Activated CD4-positive, alpha-beta T cell treated with anti-CD3 and anti-CD28 coated beads, Interleukin-2, amount 10 ng/mL, durations not matched to agents 24 days and 14 days (primary cell): Measurements from ENCODE around the gene RND2. TPM values are rescaled to one million over a fixed set of nuclear protein-coding genes. Genes with fewer than 3 reads are reported as not detected.
"Not testable (repeated sequence)": the region's sequence is repeated elsewhere in the genome, so short reads cannot be mapped to it uniquely, and the experiment has no call there.

Experiments
- DNase-seq: peaks from one replicate; pipeline ENCODE4 v3.0.0; 2022
- H3K27ac Mint-ChIP-seq: one replicate; pipeline ENCODE4 v1.8.0; 2022; ENCODE audit warnings: mild to moderate bottlenecking, mixed read lengths
- H3K27me3 Mint-ChIP-seq: one replicate; pipeline ENCODE4 v1.8.0; 2022; ENCODE audit warnings: mixed read lengths
- H3K36me3 Mint-ChIP-seq: one replicate; pipeline ENCODE4 v1.8.0; 2022; ENCODE audit warnings: low read depth, mild to moderate bottlenecking, mixed read lengths
- H3K4me1 Mint-ChIP-seq: one replicate; pipeline ENCODE4 v1.8.0; 2021; ENCODE audit warnings: mixed read lengths
- H3K4me3 Mint-ChIP-seq: one replicate; pipeline ENCODE4 v1.8.0; 2022; ENCODE audit warnings: mild to moderate bottlenecking, moderate library complexity, mixed read lengths
- H3K9me3 Mint-ChIP-seq: one replicate; pipeline ENCODE4 v1.8.0; 2021; ENCODE audit warnings: mixed read lengths
- intact Hi-C: fragments of 100-400 bp; cut with micrococcal nuclease; formaldehyde crosslinking; loops from one replicate; pipeline ENCODE4 v1.15.1; 2023
- total RNA-seq: library from RNA; stranded (reverse); gene quantifications from 2 replicates; pipeline ENCODE4 v1.2.3, GENCODE V29; 2022

RND2 gene
- total RNA-seq, 1 donor from 2014 or later, result 0.07 TPM

DNA sequence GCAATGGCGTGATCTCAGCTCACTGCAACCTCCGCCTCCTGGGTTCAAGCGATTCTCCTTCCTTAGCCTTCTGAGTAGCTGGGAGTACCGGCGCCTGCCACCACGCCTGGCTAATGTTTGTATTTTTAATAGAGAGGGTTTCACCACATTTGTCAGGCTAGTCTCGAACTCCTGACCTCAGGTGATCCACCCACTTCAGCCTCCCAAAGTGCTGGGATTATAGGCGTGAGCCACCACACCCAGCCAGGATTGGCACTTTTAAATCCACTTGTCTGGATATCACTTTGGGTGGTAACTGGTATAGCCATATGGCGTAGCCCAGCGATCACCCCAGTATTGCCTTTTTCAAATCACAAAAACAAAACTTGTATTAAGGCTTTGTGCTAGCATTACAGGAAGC, 31.1 kb upstream of the RND2 start:
- intact Hi-C loops, H3K9me3 Mint-ChIP-seq, H3K27me3 Mint-ChIP-seq, H3K4me3 Mint-ChIP-seq, DNase-seq, H3K27ac Mint-ChIP-seq: not testable (repeated sequence)
- peaks cover 12% of the 10 kb centered on the region for H3K4me1 Mint-ChIP-seq
- peaks cover 48% of the 10 kb centered on the region for H3K36me3 Mint-ChIP-seq

DNA sequence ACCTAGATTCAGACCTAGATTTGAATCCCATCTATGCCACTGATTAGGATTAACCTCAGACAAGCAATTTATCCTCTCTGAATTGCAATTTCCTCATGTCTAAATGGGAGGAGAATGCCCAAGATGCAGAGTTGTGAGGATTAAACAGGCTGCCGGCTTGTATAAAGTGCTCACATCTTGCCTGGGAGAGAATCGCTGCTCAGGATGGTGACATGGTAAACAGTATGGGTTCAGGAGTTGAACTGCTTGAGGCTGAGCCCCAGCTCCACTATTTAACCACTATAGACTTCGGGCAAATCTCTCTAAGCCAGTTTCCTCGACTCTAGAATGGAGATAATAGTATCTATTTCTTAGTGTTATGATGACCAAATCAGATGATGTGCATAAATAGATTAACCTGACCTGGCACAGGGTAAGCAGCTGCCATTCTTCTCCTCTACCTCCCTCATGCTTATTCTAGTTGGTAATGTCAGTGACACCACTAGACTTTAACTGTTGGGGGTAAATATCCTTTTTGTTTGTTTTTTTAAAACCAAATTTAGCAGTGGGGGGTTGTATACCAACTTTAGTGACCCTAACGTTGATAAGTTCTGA, 27.5 kb upstream of the RND2 start:
- peak overlapping the region; percentile 99 for H3K27ac Mint-ChIP-seq
- peak overlapping the region; percentile 99 for H3K4me3 Mint-ChIP-seq
- H3K9me3 Mint-ChIP-seq, result no peaks in the 10 kb centered on the region
- peaks cover 52% of the 10 kb centered on the region for H3K36me3 Mint-ChIP-seq
- H3K27me3 Mint-ChIP-seq, result no peaks in the 10 kb centered on the region
- DNase-seq, result no peak
- H3K4me1 Mint-ChIP-seq, result peaks cover 22% of the 10 kb centered on the region
- intact Hi-C loops, result loop anchor here (5.0 kb wide), 1 partner anchor 165 kb away; the partner anchor contains the start of gene PSME3

DNA sequence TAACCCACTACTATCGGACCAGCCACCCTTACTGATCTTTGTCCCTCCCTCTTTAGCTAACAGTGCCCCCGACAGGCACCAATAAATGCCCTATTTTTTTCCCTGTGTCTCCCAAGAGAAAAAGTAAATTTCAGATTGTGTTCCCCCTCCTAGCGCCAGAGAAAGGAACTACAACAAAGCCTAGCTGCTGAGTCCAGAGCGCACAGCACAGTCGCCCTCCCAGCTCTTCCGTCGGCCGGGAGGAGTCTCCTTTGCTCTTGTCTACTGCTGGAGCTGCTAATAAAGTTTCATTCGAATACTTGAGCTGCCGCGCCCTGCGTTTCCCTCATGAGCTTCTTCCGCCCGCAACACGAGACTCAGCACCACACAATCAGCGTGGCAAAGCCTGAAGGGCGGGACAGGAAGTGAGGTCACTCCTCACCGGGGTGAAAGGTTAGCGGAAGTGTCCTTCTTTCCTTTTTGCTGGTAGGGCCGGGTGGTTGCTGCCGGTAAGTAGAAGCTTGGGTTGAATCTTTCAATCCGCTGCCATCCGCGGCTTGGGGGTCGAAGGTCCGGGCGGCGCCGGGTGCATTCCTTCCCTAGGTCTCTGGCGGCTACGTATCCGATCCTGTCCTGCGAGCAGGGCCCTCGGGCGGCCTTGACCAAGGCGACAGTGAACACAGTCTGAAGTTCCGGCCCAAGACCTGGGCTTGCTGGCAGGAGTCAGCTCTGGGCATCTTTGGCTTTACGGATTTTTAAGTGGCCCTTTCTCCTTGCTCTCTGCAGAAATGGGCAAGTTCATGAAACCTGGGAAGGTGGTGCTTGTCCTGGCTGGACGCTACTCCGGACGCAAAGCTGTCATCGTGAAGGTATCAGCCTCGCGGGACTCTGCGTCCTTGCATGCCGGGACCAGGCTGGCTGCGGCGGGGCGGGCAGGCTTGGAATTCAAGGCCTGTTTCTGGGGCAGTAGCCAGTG, 26.8 kb upstream of the RND2 start, which contains the start of gene RPL27:
RPL27 (plus strand) TSS at position 436 of the 955 bp plus-strand sequence; CDS start at position 768, 332 bp downstream.
- Mint-ChIP-seq H3K4me1 (peaks cover 22% of the 10 kb centered on the region), H3K27me3 (no peaks in the 10 kb centered on the region), H3K36me3 (peaks cover 58% of the 10 kb centered on the region), H3K9me3 (no peaks in the 10 kb centered on the region), H3K4me3 (peak within 1 kb of the TSS; percentile 99), H3K27ac (peak within 1 kb of the TSS; percentile 99)
- intact Hi-C loops, result loop anchor here (1.0 to 5.0 kb wide), 5 partner anchors 8 to 166 kb away; partner anchors contain the start of genes AARSD1, BRCA1, IFI35 and PSME3
- DNase-seq, result peak; percentile 99

DNA sequence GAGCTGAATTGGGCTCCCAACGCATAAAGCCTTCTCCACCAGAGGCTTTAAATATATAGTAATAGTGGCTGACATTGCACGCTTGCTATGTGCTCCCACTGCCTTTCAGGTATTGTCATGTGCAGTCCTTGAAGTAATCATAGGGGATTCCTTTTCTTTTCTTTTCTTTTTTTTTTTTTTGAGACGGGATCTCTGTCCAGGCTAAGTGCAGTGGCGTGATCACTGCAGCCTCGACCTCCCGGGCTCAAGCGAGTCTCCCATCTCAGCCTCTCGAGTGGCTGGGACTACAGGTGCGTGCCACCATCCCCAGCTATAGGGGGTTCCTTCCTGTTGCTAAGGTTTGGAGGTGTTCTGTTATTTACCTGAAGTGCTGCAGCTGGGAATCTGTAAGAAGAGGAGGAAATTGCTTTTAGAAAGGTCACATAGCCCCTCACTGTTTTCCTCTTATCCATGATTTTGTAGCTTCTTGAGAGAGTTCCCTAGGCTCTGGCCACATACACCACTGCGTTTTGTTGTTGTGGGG, 26.0 kb upstream of the RND2 start:
- no peaks in the 10 kb centered on the region for H3K27me3 Mint-ChIP-seq
- DNase-seq, result no peak
- H3K9me3 Mint-ChIP-seq, result no peaks in the 10 kb centered on the region
- H3K27ac Mint-ChIP-seq, result peak overlapping the region; percentile 99
- intact Hi-C loops, result loop anchor here (2.0 to 5.0 kb wide), 2 partner anchors 34 to 167 kb away; partner anchors contain the start of genes AARSD1 and PSME3
- H3K4me3 Mint-ChIP-seq, result peak overlapping the region; percentile 99
- peaks cover 22% of the 10 kb centered on the region for H3K4me1 Mint-ChIP-seq
- H3K36me3 Mint-ChIP-seq, result peaks cover 61% of the 10 kb centered on the region

DNA sequence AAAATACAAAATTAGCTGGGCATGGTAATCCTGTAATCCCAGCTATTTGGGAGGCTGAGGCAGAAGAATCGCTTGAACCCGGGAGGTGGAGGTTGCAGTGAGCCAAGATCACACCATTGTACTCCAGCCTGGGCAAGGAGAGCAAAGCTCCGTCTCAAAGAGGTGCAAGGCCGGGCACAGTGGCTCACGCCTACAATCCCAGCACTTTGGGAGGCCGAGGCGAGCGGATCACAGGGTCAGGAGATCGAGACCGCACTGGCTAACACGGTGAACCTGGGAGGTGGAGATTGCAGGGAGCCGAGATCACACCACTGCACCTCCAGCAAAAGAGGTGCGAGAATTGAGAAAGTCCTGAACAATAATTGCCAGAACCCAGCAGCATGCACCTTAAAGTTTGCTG, 24.1 kb upstream of the RND2 start:
- Mint-ChIP-seq H3K36me3 (peaks cover 59% of the 10 kb centered on the region), H3K4me1 (peaks cover 22% of the 10 kb centered on the region), H3K27ac (peak overlapping the region; percentile 58)
- H3K9me3 Mint-ChIP-seq, H3K27me3 Mint-ChIP-seq, intact Hi-C loops, DNase-seq, H3K4me3 Mint-ChIP-seq: not testable (repeated sequence)

DNA sequence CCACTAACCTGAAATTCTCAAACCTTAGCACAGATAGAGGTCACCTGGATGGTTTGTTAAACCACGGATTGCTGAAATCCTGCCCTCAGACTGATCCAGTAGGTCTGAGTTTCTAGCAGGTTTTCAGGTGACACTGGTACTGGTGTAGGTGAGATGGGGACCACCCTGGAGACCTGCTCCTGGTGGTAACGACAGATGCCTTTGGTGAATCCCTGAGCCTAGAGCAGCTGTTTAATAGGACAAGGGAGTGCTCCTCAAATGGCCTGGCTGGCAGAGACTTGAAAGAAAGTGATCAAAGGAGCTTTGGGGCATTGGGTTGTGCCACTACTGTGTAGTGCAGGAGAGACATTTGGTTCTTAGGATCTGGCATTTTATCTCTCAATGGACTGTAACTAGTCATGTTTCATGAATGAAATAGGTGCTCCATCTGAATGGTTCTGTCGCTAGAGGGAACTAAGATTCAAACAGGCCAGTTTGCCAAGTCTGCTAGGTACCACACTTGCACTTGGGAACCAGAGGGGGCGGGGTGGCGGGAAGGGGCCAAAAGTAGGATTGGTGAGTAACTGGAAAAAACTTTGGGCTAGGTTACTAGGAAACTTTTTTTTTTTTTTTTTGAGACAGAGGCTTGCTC, 21.4 kb upstream of the RND2 start:
- Mint-ChIP-seq H3K27ac (peak overlapping the region; percentile 56), H3K36me3 (peaks cover 59% of the 10 kb centered on the region), H3K4me1 (peaks cover 20% of the 10 kb centered on the region)

DNA sequence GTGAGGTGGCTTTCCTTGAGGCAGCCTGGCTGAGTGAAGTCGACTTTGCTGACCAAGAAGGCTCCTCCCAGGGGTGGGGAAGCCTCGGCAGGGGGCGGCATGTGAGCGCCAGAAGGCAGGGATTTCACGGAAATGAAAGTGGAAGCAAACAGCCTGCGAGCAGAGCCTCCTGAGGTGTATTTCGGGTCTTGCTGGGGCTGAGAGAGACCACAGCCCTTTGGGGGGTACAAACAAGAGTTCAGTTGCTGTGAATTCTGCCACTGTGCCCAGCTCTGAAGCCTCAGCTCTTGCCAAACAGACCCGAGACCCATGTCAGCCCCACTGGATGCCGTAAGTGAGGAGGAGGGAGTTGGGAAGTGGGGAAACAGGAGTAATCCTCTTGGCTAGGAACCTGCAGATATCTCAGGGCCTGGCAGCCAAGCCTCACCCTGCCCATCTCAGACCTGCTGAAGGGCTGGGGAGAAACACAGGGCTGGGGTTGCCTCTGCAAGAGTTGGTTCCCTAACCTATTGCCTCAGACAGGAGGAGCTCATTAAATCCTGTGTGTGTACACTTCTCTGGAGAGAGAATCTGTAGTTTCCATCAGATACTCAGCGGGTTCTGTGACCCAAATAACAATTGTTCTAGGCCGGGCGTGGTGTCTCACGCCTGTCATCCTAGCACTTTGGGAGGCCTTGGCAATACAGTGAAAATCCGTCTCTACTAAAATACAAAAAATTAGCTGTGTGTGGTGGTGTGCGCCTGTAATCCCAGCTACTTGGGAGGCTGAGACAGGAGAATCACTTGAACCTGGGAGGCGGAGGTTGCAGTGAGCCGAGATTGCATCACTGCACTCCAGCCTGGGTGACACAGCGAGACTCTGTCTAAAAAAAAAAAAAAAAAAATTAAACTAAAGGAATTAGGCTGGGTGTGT, 18.1 kb upstream of the RND2 start, which contains the start of gene IFI35:
IFI35 (plus strand) TSS at position 146 of the 913 bp plus-strand sequence; CDS start at position 310, 164 bp downstream.
- peaks cover 22% of the 10 kb centered on the region for H3K4me1 Mint-ChIP-seq
- peak within 1 kb of the TSS; percentile 98 for H3K4me3 Mint-ChIP-seq
- peaks cover 40% of the 10 kb centered on the region for H3K36me3 Mint-ChIP-seq
- H3K27ac Mint-ChIP-seq, result peak within 1 kb of the TSS; percentile 99
- H3K9me3 Mint-ChIP-seq, result no peaks in the 10 kb centered on the region
- no peaks in the 10 kb centered on the region for H3K27me3 Mint-ChIP-seq
- intact Hi-C loops, result loop anchor here (1.0 kb wide), 2 partner anchors 9 to 15 kb away; partner anchors contain the start of genes RPL27 and VAT1
- peak; percentile 97 for DNase-seq

More for the DNA sequence above, 21.4 kb upstream of the RND2 start:
- Mint-ChIP-seq H3K27me3 (no peaks in the 10 kb centered on the region), H3K4me3 (no peak overlapping the region), H3K9me3 (no peaks in the 10 kb centered on the region)
- intact Hi-C loops, result no loop called here
- DNase-seq, result no peak

DNA sequence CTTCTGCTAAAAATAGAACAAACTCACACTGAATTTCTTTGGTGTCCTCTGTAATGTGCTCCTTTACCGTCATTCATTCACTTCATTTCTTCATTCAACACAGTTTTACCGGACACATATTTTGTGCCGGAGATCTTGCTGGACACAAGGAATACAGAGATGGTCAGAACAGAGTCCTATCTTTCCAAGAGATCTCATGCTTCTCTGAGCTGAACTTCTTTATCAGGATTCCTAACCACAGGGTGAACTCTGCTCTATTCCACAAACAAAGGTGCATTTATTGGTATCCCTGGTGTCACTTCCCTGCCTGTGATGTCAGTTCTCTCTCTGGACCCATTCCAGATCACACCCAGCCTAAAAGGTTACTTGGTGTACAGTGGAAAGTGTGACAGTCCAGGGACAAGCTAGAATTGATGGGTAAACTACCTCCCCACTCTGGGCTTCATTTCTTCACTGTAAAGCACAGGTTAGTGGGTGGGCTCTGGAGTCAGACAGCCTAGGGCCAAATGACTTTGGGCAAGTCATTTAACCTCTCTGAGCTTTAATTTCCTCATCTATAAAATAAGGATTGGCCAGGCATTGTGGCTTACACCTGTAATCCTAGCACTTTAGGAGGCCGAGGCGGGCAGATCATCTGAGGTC, 14.2 kb upstream of the RND2 start:
- H3K27ac Mint-ChIP-seq, result peak overlapping the region; percentile 16

DNA sequence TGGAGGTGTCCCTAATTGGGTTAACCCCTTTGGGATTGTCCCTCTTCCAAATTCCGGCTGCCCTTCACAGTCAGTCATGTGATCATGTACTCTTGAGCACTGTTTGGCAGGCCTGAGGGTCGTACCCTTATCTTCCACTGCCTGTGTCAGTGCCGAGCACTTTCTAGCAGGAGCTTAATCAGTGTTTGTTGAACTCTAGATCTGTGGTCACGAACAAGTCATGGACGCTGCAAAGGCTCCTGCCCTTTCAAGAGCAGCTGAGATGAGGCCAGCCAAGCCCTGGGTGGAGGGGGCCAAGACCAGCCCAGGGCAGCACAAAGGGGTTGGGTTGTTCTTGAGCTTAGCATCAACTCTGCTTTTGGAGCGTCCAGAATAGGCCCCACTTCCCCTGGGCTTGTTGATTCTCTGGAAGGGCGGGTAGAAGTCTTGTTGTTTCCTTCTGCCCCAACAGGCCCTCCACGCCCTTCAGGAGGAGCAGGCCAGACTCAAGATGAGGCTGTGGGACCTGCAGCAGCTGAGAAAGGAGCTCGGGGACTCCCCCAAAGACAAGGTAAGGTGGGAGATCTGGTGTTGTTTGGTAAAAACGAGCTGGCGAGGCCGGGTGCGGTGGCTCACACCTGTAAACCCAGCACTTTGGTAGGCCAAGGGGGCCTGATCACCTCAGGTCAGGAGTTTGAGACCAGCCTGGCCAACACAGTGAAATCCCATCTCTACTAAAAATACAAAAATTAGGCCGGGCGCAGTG, 13.1 kb upstream of the RND2 start:
- no peak overlapping the region for H3K4me3 Mint-ChIP-seq
- DNase-seq, result no peak
- H3K27ac Mint-ChIP-seq, result no peak overlapping the region
- H3K36me3 Mint-ChIP-seq, result peaks cover 28% of the 10 kb centered on the region
- peaks cover 16% of the 10 kb centered on the region for H3K4me1 Mint-ChIP-seq
- no peaks in the 10 kb centered on the region for H3K27me3 Mint-ChIP-seq
- no peaks in the 10 kb centered on the region for H3K9me3 Mint-ChIP-seq
- intact Hi-C loops, result no loop called here

More for the DNA sequence above, 14.2 kb upstream of the RND2 start:
- Mint-ChIP-seq H3K4me3 (no peak overlapping the region), H3K36me3 (peaks cover 33% of the 10 kb centered on the region), H3K27me3 (no peaks in the 10 kb centered on the region), H3K4me1 (peaks cover 22% of the 10 kb centered on the region), H3K9me3 (no peaks in the 10 kb centered on the region)
- intact Hi-C loops, result no loop called here
- no peak for DNase-seq

DNA sequence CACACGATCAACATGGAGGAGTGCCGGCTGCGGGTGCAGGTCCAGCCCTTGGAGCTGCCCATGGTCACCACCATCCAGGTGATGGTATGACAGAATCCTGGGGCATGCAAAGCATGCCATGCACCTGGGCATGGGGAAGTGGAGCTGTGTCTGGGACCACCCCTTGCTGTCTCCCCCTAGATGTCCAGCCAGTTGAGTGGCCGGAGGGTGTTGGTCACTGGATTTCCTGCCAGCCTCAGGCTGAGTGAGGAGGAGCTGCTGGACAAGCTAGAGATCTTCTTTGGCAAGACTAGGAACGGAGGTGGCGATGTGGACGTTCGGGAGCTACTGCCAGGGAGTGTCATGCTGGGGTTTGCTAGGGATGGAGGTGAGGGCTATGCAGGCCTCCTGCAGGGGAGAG, 11.7 kb upstream of the RND2 start:
- Mint-ChIP-seq H3K27ac (no peak overlapping the region), H3K9me3 (no peaks in the 10 kb centered on the region)
- intact Hi-C loops, result no loop called here

DNA sequence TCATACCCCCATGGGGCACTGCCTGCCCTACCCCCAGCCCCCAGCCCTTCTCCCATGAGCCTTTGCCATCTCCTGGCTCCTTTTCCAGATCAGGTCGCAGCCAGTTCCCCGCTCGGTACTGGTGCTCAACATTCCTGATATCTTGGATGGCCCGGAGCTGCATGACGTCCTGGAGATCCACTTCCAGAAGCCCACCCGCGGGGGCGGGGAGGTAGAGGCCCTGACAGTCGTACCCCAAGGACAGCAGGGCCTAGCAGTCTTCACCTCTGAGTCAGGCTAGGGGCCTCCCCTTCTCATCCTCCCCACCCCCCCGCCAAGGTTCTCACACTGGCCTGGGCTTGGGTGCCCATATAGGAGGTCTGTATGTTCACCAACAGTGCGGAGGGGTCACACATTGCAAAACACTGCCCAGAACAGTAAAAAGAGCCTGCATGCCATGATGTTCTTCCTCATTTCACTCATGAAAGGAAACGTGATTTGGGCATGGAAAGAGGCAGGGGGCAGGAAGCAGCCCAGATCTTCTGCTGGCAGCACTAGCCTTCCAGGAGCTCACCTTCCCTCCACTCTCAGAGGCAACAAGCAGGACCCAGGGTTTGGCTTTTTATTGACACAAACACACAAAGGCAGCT, 10.9 kb upstream of the RND2 start:
- Mint-ChIP-seq H3K9me3 (no peaks in the 10 kb centered on the region), H3K4me1 (peaks cover 19% of the 10 kb centered on the region)
- intact Hi-C loops, result no loop called here

More for the DNA sequence above, 11.7 kb upstream of the RND2 start:
- no peaks in the 10 kb centered on the region for H3K27me3 Mint-ChIP-seq
- H3K4me3 Mint-ChIP-seq, result no peak overlapping the region
- peaks cover 28% of the 10 kb centered on the region for H3K36me3 Mint-ChIP-seq
- H3K4me1 Mint-ChIP-seq, result peaks cover 16% of the 10 kb centered on the region
- no peak for DNase-seq

More for the DNA sequence above, 10.9 kb upstream of the RND2 start:
- no peak for DNase-seq
- Mint-ChIP-seq H3K36me3 (peaks cover 28% of the 10 kb centered on the region), H3K27ac (peak overlapping the region; percentile 20), H3K4me3 (no peak overlapping the region), H3K27me3 (no peaks in the 10 kb centered on the region)
